BLaER1 treated with 17β-estradiol and CSF1 and Interleukin-3, amounts not matched to agents 10 nM and 100 nM (cell line): ENCODE results near the gene KIAA0930.

ENCODE experiments used
- H3K27ac ChIP-seq, 11 experiments: shearing (Covaris generic); formaldehyde crosslinking; 2 replicates each; pipeline ENCODE4 v1.8.1; 2022
- H3K27me3 ChIP-seq, 11 experiments: shearing (Covaris generic); formaldehyde crosslinking; 2 replicates each; pipeline ENCODE4 v1.8.1; 2022
- H3K36me3 ChIP-seq, 11 experiments: shearing (Covaris generic); formaldehyde crosslinking; 2 replicates each; pipeline ENCODE4 v1.8.1; 2022
- H3K4me1 ChIP-seq, 10 experiments: shearing (Covaris generic); formaldehyde crosslinking; 2 replicates each; pipeline ENCODE4 v1.8.1; 2022
- H3K4me2 ChIP-seq, 11 experiments: shearing (Covaris generic); formaldehyde crosslinking; 2 replicates each; pipeline ENCODE4 v1.8.1; 2022
- H3K4me3 ChIP-seq, 10 experiments: shearing (Covaris generic); formaldehyde crosslinking; 2 replicates each; pipeline ENCODE4 v1.8.1; 2022
- H3K9ac ChIP-seq, 11 experiments: shearing (Covaris generic); formaldehyde crosslinking; 2 replicates each; pipeline ENCODE4 v1.8.1; 2022
- H3K9me3 ChIP-seq, 11 experiments: shearing (Covaris generic); formaldehyde crosslinking; replicated peaks in 1 of 11; 2 replicates each; pipeline ENCODE4 v1.8.1; 2022
- H4K20me1 ChIP-seq, 11 experiments: shearing (Covaris generic); formaldehyde crosslinking; 2 replicates each; pipeline ENCODE4 v1.8.1; 2022
- Cebpa-rat ChIP-seq, 11 experiments: shearing (Covaris generic); IDR thresholded peaks; 2 replicates each; pipeline ENCODE4 v1.8.1; 2022

Gene KIAA0930

GRCh38 chr22:45164270-45165088, 76.2 kb downstream of the KIAA0930 start:
- no peaks in the 10 kb centered on the region for H3K27me3 ChIP-seq
- H3K4me2 ChIP-seq = peak overlapping the region; percentile 86 to 98 (median 91)
- H3K4me1 ChIP-seq = peaks cover 50 to 77% (median 59%) of the 10 kb centered on the region in 10 experiments
- TF ChIP-seq Cebpa-rat (IDR thresholded peaks at IDR 0.05) = no peak
- peaks cover 0 to 9% (median 0%) of the 10 kb centered on the region in 11 experiments; a peak in 5 of 22 replicates for H3K9me3 ChIP-seq
- H3K9ac ChIP-seq = peak overlapping the region; percentile 84 to 98 (median 96)
- H3K36me3 ChIP-seq = peaks cover 18 to 61% (median 40%) of the 10 kb centered on the region in 11 experiments
- H3K27ac ChIP-seq = peak overlapping the region; percentile 73 to 98 (median 96)
- H4K20me1 ChIP-seq = peaks cover 17 to 50% (median 49%) of the 10 kb centered on the region in 11 experiments; a peak in 21 of 22 replicates
- H3K4me3 ChIP-seq = peak overlapping the region; percentile 70 to 96 (median 90)

GRCh38 chr22:45163451-45164269, 77.0 kb downstream of the KIAA0930 start, which contains the start of gene NUP50:
TSS of gene NUP50 (plus strand) at chr22:45163925. CDS start at chr22:45168178, 4,253 bp downstream.
- Histone ChIP-seq H3K4me1 (peaks cover 59 to 77% (median 67%) of the 10 kb centered on the region in 10 experiments), H3K27ac (peak within 1 kb of the TSS; percentile 83 to 98 (median 96)), H3K9ac (peak within 1 kb of the TSS; percentile 86 to 98 (median 96)), H3K4me2 (peak within 1 kb of the TSS; percentile 91 to 98 (median 94)), H3K27me3 (no peaks in the 10 kb centered on the region), H3K9me3 (peaks cover 0 to 9% (median 0%) of the 10 kb centered on the region in 11 experiments; a peak in 8 of 22 replicates), H3K36me3 (peaks cover 10 to 53% (median 32%) of the 10 kb centered on the region in 11 experiments), H3K4me3 (peak within 1 kb of the TSS; percentile 70 to 96 (median 90)), H4K20me1 (peaks cover 14 to 42% (median 41%) of the 10 kb centered on the region in 11 experiments; a peak in 21 of 22 replicates)
- no peak for TF ChIP-seq Cebpa-rat (IDR thresholded peaks at IDR 0.05)

GRCh38 chr22:45163099-45163450, 77.6 kb downstream of the KIAA0930 start:
- no peak for TF ChIP-seq Cebpa-rat (IDR thresholded peaks at IDR 0.05)
- H3K36me3 ChIP-seq = peaks cover 4 to 52% (median 27%) of the 10 kb centered on the region in 11 experiments; a peak in 21 of 22 replicates
- H3K9ac ChIP-seq = peak overlapping the region; percentile 86 to 98 (median 96)
- H4K20me1 ChIP-seq = peaks cover 14 to 36% (median 35%) of the 10 kb centered on the region in 11 experiments; a peak in 21 of 22 replicates
- H3K4me3 ChIP-seq = peak overlapping the region; percentile 70 to 96 (median 90)
- peaks cover 64 to 79% (median 73%) of the 10 kb centered on the region in 10 experiments for H3K4me1 ChIP-seq
- H3K9me3 ChIP-seq = peaks cover 0 to 9% (median 0%) of the 10 kb centered on the region in 11 experiments; a peak in 8 of 22 replicates
- peak overlapping the region; percentile 83 to 98 (median 96) for H3K27ac ChIP-seq
- H3K27me3 ChIP-seq = no peaks in the 10 kb centered on the region
- H3K4me2 ChIP-seq = peak overlapping the region; percentile 76 to 96 (median 92)

GRCh38 chr22:45162531-45162930, 78.2 kb downstream of the KIAA0930 start:
- no peak for TF ChIP-seq Cebpa-rat (IDR thresholded peaks at IDR 0.05)
- H3K4me3 ChIP-seq = peak overlapping the region; percentile 70 to 96 (median 90)
- H3K27me3 ChIP-seq = no peaks in the 10 kb centered on the region
- H3K27ac ChIP-seq = peak overlapping the region; percentile 83 to 98 (median 96); a peak in 21 of 22 replicates
- peak overlapping the region; percentile 76 to 96 (median 92) for H3K4me2 ChIP-seq
- peak overlapping the region; percentile 86 to 98 (median 96) for H3K9ac ChIP-seq
- peaks cover 0 to 9% (median 0%) of the 10 kb centered on the region in 11 experiments; a peak in 8 of 22 replicates for H3K9me3 ChIP-seq
- H3K36me3 ChIP-seq = peaks cover 5 to 52% (median 27%) of the 10 kb centered on the region in 11 experiments
- H4K20me1 ChIP-seq = peaks cover 12 to 31% (median 29%) of the 10 kb centered on the region in 11 experiments; a peak in 21 of 22 replicates
- H3K4me1 ChIP-seq = peaks cover 64 to 79% (median 77%) of the 10 kb centered on the region in 10 experiments

- Histone ChIP-seq H3K9me3 (peaks cover 0 to 9% (median 0%) of the 10 kb centered on the region in 11 experiments; a peak in 8 of 22 replicates), H3K27me3 (no peaks in the 10 kb centered on the region), H3K4me3 (peak overlapping the region in 1 of 10 experiments; percentile 22; a peak in 2 of 20 replicates), H3K27ac (peak overlapping the region; percentile 62 to 98 (median 85)), H3K4me1 (peaks cover 51 to 67% (median 57%) of the 10 kb centered on the region in 10 experiments), H3K9ac (peak overlapping the region; percentile 54 to 71 (median 62); a peak in 19 of 22 replicates), H3K36me3 (peaks cover 27 to 57% (median 33%) of the 10 kb centered on the region in 11 experiments), H3K4me2 (peak overlapping the region; percentile 51 to 96 (median 92)), H4K20me1 (peaks cover 0 to 4% (median 3%) of the 10 kb centered on the region in 11 experiments; a peak in 13 of 22 replicates)
- TF ChIP-seq Cebpa-rat (IDR thresholded peaks at IDR 0.05) = no peak
Measured at GRCh38 chr22:45159652-45160462, 80.8 kb downstream of the KIAA0930 start.

GRCh38 chr22:45157907-45158306, 82.8 kb downstream of the KIAA0930 start:
- Histone ChIP-seq H3K27me3 (no peaks in the 10 kb centered on the region), H4K20me1 (peaks cover 0 to 9% (median 0%) of the 10 kb centered on the region in 11 experiments; a peak in 1 of 22 replicates), H3K4me3 (no peak overlapping the region), H3K4me2 (peak overlapping the region; percentile 3 to 96 (median 92); a peak in 17 of 22 replicates), H3K9ac (peak overlapping the region in 6 of 11 experiments; percentile 41 to 74 (median 66); a peak in 6 of 22 replicates), H3K36me3 (peaks cover 35 to 74% (median 48%) of the 10 kb centered on the region in 11 experiments), H3K4me1 (peaks cover 48 to 67% (median 56%) of the 10 kb centered on the region in 10 experiments), H3K27ac (peak overlapping the region; percentile 62 to 98 (median 85); a peak in 21 of 22 replicates), H3K9me3 (peaks cover 0 to 9% (median 0%) of the 10 kb centered on the region in 11 experiments; a peak in 8 of 22 replicates)
- TF ChIP-seq Cebpa-rat (IDR thresholded peaks at IDR 0.05) = no peak

- Histone ChIP-seq H3K4me3 (no peak overlapping the region), H3K4me1 (peaks cover 30 to 44% (median 40%) of the 10 kb centered on the region in 10 experiments), H3K9ac (0 out of 22 replicates have a peak overlapping the region, but pooled peaks of 2 of the 11 experiments have one; percentile 6 to 27), H3K27ac (peak overlapping the region in 8 of 11 experiments; percentile 6 to 98 (median 88); a peak in 12 of 22 replicates), H3K36me3 (peaks cover 41 to 79% (median 63%) of the 10 kb centered on the region in 11 experiments), H3K4me2 (no peak overlapping the region), H3K9me3 (peaks cover 0 to 4% (median 0%) of the 10 kb centered on the region in 11 experiments; a peak in 5 of 22 replicates), H3K27me3 (no peaks in the 10 kb centered on the region), H4K20me1 (peaks cover 0 to 9% (median 0%) of the 10 kb centered on the region in 11 experiments; a peak in 1 of 22 replicates)
- TF ChIP-seq Cebpa-rat (IDR thresholded peaks at IDR 0.05) = no peak
Measured at GRCh38 chr22:45155050-45155840, 85.4 kb downstream of the KIAA0930 start.
